ENCODE measurements around the gene RAB11FIP4. TPM values are rescaled to one million over a fixed set of nuclear protein-coding genes. Genes with fewer than 3 reads are reported as not detected.

The RAB11FIP4 gene
- polyA plus RNA-seq, 5 donors, result 5.9 to 8.4 (median 7.1) TPM

GRCh38 chr17:31405890-31406371, 14.5 kb downstream of the RAB11FIP4 start:
- DNase-seq, result no peak

GRCh38 chr17:31408586-31408985, 17.1 kb downstream of the RAB11FIP4 start:
- no peak for DNase-seq

- DNase-seq, result no peak
Measured at GRCh38 chr17:31411707-31412285, 20.3 kb downstream of the RAB11FIP4 start.

GRCh38 chr17:31412511-31412910, 21.0 kb downstream of the RAB11FIP4 start:
- no peak for DNase-seq

- no peak for DNase-seq
Measured at GRCh38 chr17:31413081-31413799, 21.8 kb downstream of the RAB11FIP4 start.

GRCh38 chr17:31413874-31414549, 22.5 kb downstream of the RAB11FIP4 start:
- no peak for DNase-seq

GRCh38 chr17:31414550-31414918, 23.1 kb downstream of the RAB11FIP4 start:
- DNase-seq, result no peak

GRCh38 chr17:31415004-31415454, 23.6 kb downstream of the RAB11FIP4 start:
- no peak for DNase-seq

- no peak for DNase-seq
Measured at GRCh38 chr17:31415640-31416502, 24.4 kb downstream of the RAB11FIP4 start.

GRCh38 chr17:31416503-31416923, 25.0 kb downstream of the RAB11FIP4 start:
- DNase-seq, result peak; percentile 78 to 81

GRCh38 chr17:31417051-31417792, 25.7 kb downstream of the RAB11FIP4 start:
- DNase-seq, result no peak

GRCh38 chr17:31418773-31419350, 27.4 kb downstream of the RAB11FIP4 start:
- no peak for DNase-seq

GRCh38 chr17:31422443-31422842, 31.0 kb downstream of the RAB11FIP4 start:
- no peak for DNase-seq

- no peak for DNase-seq
Measured at GRCh38 chr17:31424944-31425281, 33.4 kb downstream of the RAB11FIP4 start.

GRCh38 chr17:31425282-31426040, 34.0 kb downstream of the RAB11FIP4 start:
- peak; percentile 45 to 58 for DNase-seq

GRCh38 chr17:31427684-31428083, 36.2 kb downstream of the RAB11FIP4 start:
- no peak for DNase-seq

GRCh38 chr17:31428111-31428510, 36.6 kb downstream of the RAB11FIP4 start:
- no peak for DNase-seq

- DNase-seq, result no peak
Measured at GRCh38 chr17:31428512-31428911, 37.0 kb downstream of the RAB11FIP4 start.

- no peak for DNase-seq
Measured at GRCh38 chr17:31431098-31431851, 39.8 kb downstream of the RAB11FIP4 start.

Measured in right lung (tissue), 5 donors.